ENCODE results near the gene EBNA1BP2.
A peak's percentile ranks its signal among the peaks of the same experiment; 100 is the strongest.

Gene EBNA1BP2

GRCh38 chr1:43171312-43171875, 696 bp downstream of the EBNA1BP2 start:
- Histone ChIP-seq H3K36me3 (peaks cover 23% of the 10 kb centered on the region), H3K27me3 (peaks cover 31% of the 10 kb centered on the region), H3K27ac (no peak overlapping the region), H3K4me3 (ENCODE audit: low read depth in 1 of 2, low read length in 1 of 2) (peak overlapping the region; percentile 81 to 84), H3K4me1 (ENCODE audit: control insufficient read depth in 1 of 2, insufficient read depth in 1 of 2, low read depth in 1 of 2, low read length in 1 of 2) (peaks cover 13 to 14% of the 10 kb centered on the region in 2 experiments), H3K9me3 (no peaks in the 10 kb centered on the region)
- TF ChIP-seq CTCF (IDR thresholded peaks at IDR 0.05): no peak

DNA sequence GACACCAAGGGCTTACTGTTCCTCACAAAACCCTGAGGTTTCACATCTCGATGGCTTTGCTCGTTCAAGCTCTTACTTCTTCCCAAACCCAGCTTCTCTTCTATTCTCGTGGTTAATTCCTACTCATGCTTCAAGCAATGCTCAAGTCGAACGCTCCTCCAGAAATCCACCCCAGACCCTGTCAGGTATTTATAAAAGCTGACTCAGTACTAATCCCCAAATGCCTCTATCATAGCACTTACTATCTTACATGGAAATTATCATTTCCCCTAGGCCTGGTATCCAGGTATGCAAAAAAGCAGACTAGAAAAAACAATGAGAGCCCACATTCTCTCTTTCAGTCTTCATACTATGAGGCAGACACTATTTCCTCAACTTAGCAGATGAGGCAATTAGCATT, 6.3 kb downstream of the EBNA1BP2 start:
- TF ChIP-seq CTCF (IDR thresholded peaks at IDR 0.05): no peak
- H3K27ac ChIP-seq: no peak overlapping the region
- H3K36me3 ChIP-seq: peaks cover 36% of the 10 kb centered on the region
- no peaks in the 10 kb centered on the region for H3K4me1 ChIP-seq (ENCODE audit: control insufficient read depth in 1 of 2, insufficient read depth in 1 of 2, low read depth in 1 of 2, low read length in 1 of 2)
- H3K27me3 ChIP-seq: no peaks in the 10 kb centered on the region
- no peaks in the 10 kb centered on the region for H3K9me3 ChIP-seq
- H3K4me3 ChIP-seq (ENCODE audit: low read depth in 1 of 2, low read length in 1 of 2): no peak overlapping the region

GRCh38 chr1:43165162-43165561, 6.9 kb downstream of the EBNA1BP2 start:
- Histone ChIP-seq H3K4me3 (ENCODE audit: low read depth in 1 of 2, low read length in 1 of 2) (no peak overlapping the region), H3K9me3 (no peaks in the 10 kb centered on the region), H3K27ac (no peak overlapping the region), H3K4me1 (ENCODE audit: control insufficient read depth in 1 of 2, insufficient read depth in 1 of 2, low read depth in 1 of 2, low read length in 1 of 2) (no peaks in the 10 kb centered on the region), H3K36me3 (peaks cover 36% of the 10 kb centered on the region), H3K27me3 (no peaks in the 10 kb centered on the region)
- TF ChIP-seq CTCF (IDR thresholded peaks at IDR 0.05): no peak

DNA sequence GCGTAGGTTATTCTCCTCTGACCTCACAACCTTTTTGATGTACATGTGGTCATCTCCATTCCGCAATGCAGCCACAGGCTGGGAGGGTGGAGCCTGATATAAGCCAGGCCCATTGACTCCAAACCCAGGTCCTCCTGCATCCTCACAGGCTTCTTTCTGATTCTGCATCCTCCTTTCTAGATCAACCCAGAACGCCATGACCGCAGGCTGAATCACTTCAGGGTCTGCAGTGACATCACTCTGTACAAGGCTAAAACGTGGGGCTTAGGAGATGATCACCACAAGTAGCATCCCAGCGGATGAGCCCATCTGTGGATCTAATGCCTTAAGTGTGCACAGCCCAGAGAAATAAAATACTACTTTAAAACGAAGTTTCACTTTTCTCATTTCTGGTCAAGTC, 16.1 kb downstream of the EBNA1BP2 start:
- no peak for TF ChIP-seq CTCF (IDR thresholded peaks at IDR 0.05)
- Histone ChIP-seq H3K27ac (no peak overlapping the region), H3K4me1 (ENCODE audit: control insufficient read depth in 1 of 2, insufficient read depth in 1 of 2, low read depth in 1 of 2, low read length in 1 of 2) (no peaks in the 10 kb centered on the region), H3K27me3 (peaks cover 13% of the 10 kb centered on the region), H3K4me3 (ENCODE audit: low read depth in 1 of 2, low read length in 1 of 2) (no peak overlapping the region), H3K36me3 (no peaks in the 10 kb centered on the region), H3K9me3 (no peaks in the 10 kb centered on the region)

DNA sequence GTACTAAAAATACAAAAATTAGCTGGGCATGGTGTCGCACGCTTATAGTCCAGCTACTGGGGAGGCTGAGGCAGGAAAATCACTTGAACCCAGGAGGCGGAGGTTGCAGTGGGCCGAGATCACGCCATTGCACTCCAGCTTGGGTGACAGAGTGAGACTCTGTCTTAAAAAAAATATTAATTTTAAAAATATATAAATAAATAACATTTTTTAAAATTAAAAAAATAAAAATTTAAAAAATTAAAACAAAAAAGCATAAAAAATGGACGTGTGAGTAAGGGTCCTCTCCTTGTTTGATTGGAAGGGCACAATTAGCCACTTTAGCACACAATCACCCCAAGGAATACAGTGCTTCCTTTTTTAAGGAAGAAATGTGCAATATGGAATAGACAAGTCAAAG, 18.6 kb downstream of the EBNA1BP2 start:
- Histone ChIP-seq H3K36me3 (no peaks in the 10 kb centered on the region), H3K9me3 (no peaks in the 10 kb centered on the region), H3K27me3 (peaks cover 39% of the 10 kb centered on the region), H3K4me3 (ENCODE audit: low read depth in 1 of 2, low read length in 1 of 2) (no peak overlapping the region), H3K4me1 (ENCODE audit: control insufficient read depth in 1 of 2, insufficient read depth in 1 of 2, low read depth in 1 of 2, low read length in 1 of 2) (no peaks in the 10 kb centered on the region), H3K27ac (no peak overlapping the region)
- no peak for TF ChIP-seq CTCF (IDR thresholded peaks at IDR 0.05)

- no peak overlapping the region for H3K4me3 ChIP-seq (ENCODE audit: low read depth in 1 of 2, low read length in 1 of 2)
Measured at GRCh38 chr1:43152866-43153265, 19.2 kb downstream of the EBNA1BP2 start.

More at GRCh38 chr1:43152866-43153265, 19.2 kb downstream of the EBNA1BP2 start:
- Histone ChIP-seq H3K9me3 (no peaks in the 10 kb centered on the region), H3K4me1 (ENCODE audit: control insufficient read depth in 1 of 2, insufficient read depth in 1 of 2, low read depth in 1 of 2, low read length in 1 of 2) (no peaks in the 10 kb centered on the region), H3K27me3 (peaks cover 45% of the 10 kb centered on the region), H3K27ac (no peak overlapping the region), H3K36me3 (no peaks in the 10 kb centered on the region)
- TF ChIP-seq CTCF (IDR thresholded peaks at IDR 0.05): no peak
